ENCODE results near the gene DLL4. TPM values are rescaled to one million over a fixed set of nuclear protein-coding genes. Genes with fewer than 3 reads are reported as not detected.

The DLL4 gene
- total RNA-seq, 1 experiment from 2014 or later, result 1.5 TPM

- TF ChIP-seq REST (IDR thresholded peaks at IDR 0.05; ENCODE audit: low read depth), result no peak
Measured at GRCh38 chr15:40915116-40915661, 14.0 kb upstream of the DLL4 start (continued).

- H3K27ac ChIP-seq (ENCODE audit: low read depth, low read length), result no peak overlapping the region
- TF ChIP-seq EGR1 (IDR thresholded peaks at IDR 0.05; ENCODE audit: low read depth) (no peak), TCF7L2 (IDR thresholded peaks at IDR 0.05; ENCODE audit: borderline replicate concordance, extremely low read depth, insufficient read depth, insufficient read length) (no peak), SIN3A (IDR thresholded peaks at IDR 0.05; ENCODE audit: low read depth) (no peak), CEBPB (IDR thresholded peaks at IDR 0.05; ENCODE audit: low read depth) (no peak), ELF1 (IDR thresholded peaks at IDR 0.05; ENCODE audit: borderline replicate concordance, low read depth) (no peak), SRF (IDR thresholded peaks at IDR 0.05; ENCODE audit: low read depth) (no peak), ZBTB33 (IDR thresholded peaks at IDR 0.05; ENCODE audit: extremely low read depth, insufficient replicate concordance, low read length) (no peak), ZNF274 (IDR thresholded peaks at IDR 0.05; ENCODE audit: low read depth, low read length) (no peak), EZH2 (IDR thresholded peaks at IDR 0.05) (no peak), POLR2AphosphoS5 (IDR thresholded peaks at IDR 0.05; ENCODE audit: low read depth, low read length) (no peak)
- TF ChIP-seq, protein P1, sequence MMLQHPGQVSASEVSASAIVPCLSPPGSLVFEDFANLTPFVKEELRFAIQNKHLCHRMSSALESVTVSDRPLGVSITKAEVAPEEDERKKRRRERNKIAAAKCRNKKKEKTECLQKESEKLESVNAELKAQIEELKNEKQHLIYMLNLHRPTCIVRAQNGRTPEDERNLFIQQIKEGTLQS (IDR thresholded peaks at IDR 0.05), result no peak
- DNase-seq (ENCODE audit: low read depth, low spot score) (no peak), ATAC-seq (no peak)
- H3K4me2 ChIP-seq (ENCODE audit: low read length), result no peak overlapping the region
- CTCF ChIA-PET, result interaction anchor here (1.6 to 1.9 kb wide), 2 partner anchors 9 to 15 kb away, joined by 4 to 7 read pairs; no protein-coding TSS in a partner anchor
- no peaks in the 10 kb centered on the region for H4K20me1 ChIP-seq (ENCODE audit: insufficient read depth)
- no peaks in the 10 kb centered on the region for H3K79me2 ChIP-seq (ENCODE audit: insufficient read depth, low read length)
- no peak overlapping the region for H3K4me3 ChIP-seq (replicated peaks in 1 of 2; ENCODE audit: low read depth in 1 of 2, low read length in 2 of 2)
- RAD21 ChIA-PET (ENCODE audit: low non-redundant PET in 1 of 2, low total read pairs in 2 of 2, uncharacterized antibody in 2 of 2, unreplicated experiment in 2 of 2), result no interaction called here
- POLR2A ChIA-PET, result interaction anchor here (1.0 to 2.2 kb wide), 2 partner anchors 10 to 13 kb away, joined by 3 to 8 read pairs; partner anchors contain the start of gene DLL4
- H3K9me3 ChIP-seq (ENCODE audit: control insufficient read depth in 1 of 2, insufficient read depth in 1 of 2, low read depth in 1 of 2, low read length in 2 of 2), result no peaks in the 10 kb centered on the region
- no peaks in the 10 kb centered on the region for H3K4me1 ChIP-seq (ENCODE audit: control insufficient read depth in 1 of 2, insufficient read depth in 2 of 2, low read length in 2 of 2)
- H3K9ac ChIP-seq (ENCODE audit: low read length), result no peak overlapping the region
- H3K36me3 ChIP-seq (ENCODE audit: control insufficient read depth in 1 of 2, insufficient read depth in 2 of 2, low read length in 2 of 2), result no peaks in the 10 kb centered on the region
- intact Hi-C loops (cut with micrococcal nuclease), result no loop called here
- no TSS peak for BruUV-seq (replicated peaks)
- H2AFZ ChIP-seq (ENCODE audit: low read depth, low read length, poor library complexity, severe bottlenecking), result no peak overlapping the region
- H3K27me3 ChIP-seq (ENCODE audit: insufficient read depth, low read length), result no peaks in the 10 kb centered on the region
- H3K9me2 ChIP-seq (ENCODE audit: insufficient read depth), result no peaks in the 10 kb centered on the region
Measured at GRCh38 chr15:40915679-40916078, 13.5 kb upstream of the DLL4 start.

Measured in HCT116 (cell line).